Natural killer cell (primary cell): ENCODE data around the gene NOCT. TPM values are rescaled to one million over a fixed set of nuclear protein-coding genes. Genes with fewer than 3 reads are reported as not detected.

Experiments used
- ATAC-seq, 3 donors: fragments of 150-1000 bp in 2 of 3; fragments of 200-7000 bp in 1 of 3; cut with Tn5 transposase; 1 replicate in 1 of 3; 2 replicates in 2 of 3; pipeline ENCODE4 v1.10.0; 2021; ENCODE audit warnings: mild to moderate bottlenecking in 2 of 3, moderate library complexity in 2 of 3
- DNase-seq, 2 donors: peaks; one replicate each; pipeline versions ENCODE4 v3.0.0 to v3.0.0-alpha.2; 2013 to 2021; ENCODE audit warnings: mixed read lengths in 1 of 2
- H3K27ac ChIP-seq: one replicate; pipeline ENCODE4 v1.5.1; 2013; ENCODE audit warnings: mild to moderate bottlenecking, low read length
- H3K27me3 ChIP-seq: one replicate; pipeline ENCODE4 v1.6.1; 2013; ENCODE audit warnings: low read length; ENCODE audit not compliant: control insufficient read depth, insufficient read depth
- H3K36me3 ChIP-seq: one replicate; pipeline ENCODE4 v1.6.1; 2013; ENCODE audit warnings: low read length; ENCODE audit not compliant: control insufficient read depth, insufficient read depth
- H3K4me1 ChIP-seq: one replicate; pipeline ENCODE4 v1.6.1; 2013; ENCODE audit warnings: low read length; ENCODE audit not compliant: control insufficient read depth, insufficient read depth
- H3K4me3 ChIP-seq: one replicate; pipeline ENCODE4 v1.5.1; 2013; ENCODE audit warnings: low read length
- H3K9me3 ChIP-seq: one replicate; pipeline ENCODE4 v1.6.1; 2013; ENCODE audit warnings: low read length; ENCODE audit not compliant: control insufficient read depth, insufficient read depth
- H3K27ac Mint-ChIP-seq, 2 donors: one replicate each; pipeline ENCODE4 v1.8.0; 2022; ENCODE audit warnings: mild to moderate bottlenecking in 2 of 2, mixed read lengths in 2 of 2, moderate library complexity in 1 of 2
- H3K27me3 Mint-ChIP-seq, 2 donors: one replicate each; pipeline ENCODE4 v1.8.0; 2022; ENCODE audit warnings: low read depth in 2 of 2, mixed read lengths in 2 of 2
- H3K36me3 Mint-ChIP-seq: one replicate; pipeline ENCODE4 v1.8.0; 2022; ENCODE audit warnings: mixed read lengths
- H3K4me1 Mint-ChIP-seq, 2 donors: one replicate each; pipeline ENCODE4 v1.8.0; 2022; ENCODE audit warnings: mixed read lengths in 2 of 2
- H3K4me3 Mint-ChIP-seq: one replicate; pipeline ENCODE4 v1.8.0; 2022; ENCODE audit warnings: mild to moderate bottlenecking, moderate library complexity, mixed read lengths
- H3K9me3 Mint-ChIP-seq, 2 donors: one replicate each; pipeline ENCODE4 v1.8.0; 2022; ENCODE audit warnings: mixed read lengths in 2 of 2
- WGBS: methylation state at CpG from one replicate; pipeline ENCODE4 v1.1.7; 2013; ENCODE audit warnings: missing lambda C conversion rate; ENCODE audit not compliant: insufficient coverage; 5-methylcytosine and 5-hydroxymethylcytosine counted together
- intact Hi-C: fragments of 100-400 bp; cut with micrococcal nuclease; formaldehyde crosslinking; loops from one replicate; pipeline ENCODE4 v1.14.2; 2022
- total RNA-seq, 4 donors: library from RNA; stranded (reverse); fragments of 120-200 nt in 1 of 4; gene quantifications; one replicate each; pipeline versions ENCODE4 v1.2.3 to v1.2.4, GENCODE V29; 2013 to 2022
- TF ChIP-seq, protein P1 (sequence below): fragments of 200-600 bp; IDR thresholded peaks from one replicate; pipeline ENCODE4 v1.8.0; 2022; ENCODE audit warnings: antibody characterized with exemption

Gene NOCT
- total RNA-seq, 3 donors from 2014 or later (not counting 1 experiment from before 2014, with no cell fraction given), result 17.6 to 28.5 (median 20.9) TPM

DNA sequence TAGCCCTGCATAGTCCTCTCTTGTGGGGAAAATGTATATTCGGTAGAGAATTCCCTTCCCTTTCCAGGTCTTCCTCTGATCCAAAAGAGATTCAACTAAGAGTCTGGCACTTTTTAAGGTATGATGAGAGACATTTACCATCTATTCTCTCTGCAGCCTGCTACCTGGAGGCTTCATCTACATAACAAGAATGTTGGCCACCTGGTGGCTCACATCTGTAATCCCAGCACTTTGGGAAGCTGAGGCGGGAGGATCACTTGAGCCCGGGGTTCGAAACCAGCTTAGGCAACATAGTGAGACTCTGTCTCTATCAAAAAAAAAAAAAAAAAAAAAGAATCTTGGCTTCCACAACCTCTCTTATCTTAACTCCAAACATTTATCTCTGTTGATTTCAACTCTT lies 40.4 kb upstream of the NOCT start:
- no peak overlapping the region for H3K4me3 Mint-ChIP-seq
- DNase-seq, result no peak
- H3K4me1 Mint-ChIP-seq, result peaks cover 0 to 5% of the 10 kb centered on the region in 2 donors
- WGBS, result 100% methylated on average over 3 of the region's 4 CpGs
- H3K9me3 Mint-ChIP-seq, result no peaks in the 10 kb centered on the region
- no peak overlapping the region for H3K4me3 ChIP-seq
- H3K27ac ChIP-seq, result no peak overlapping the region
- H3K36me3 ChIP-seq, result no peaks in the 10 kb centered on the region
- intact Hi-C loops, result no loop called here
- no peaks in the 10 kb centered on the region for H3K9me3 ChIP-seq
- TF ChIP-seq, protein P1, sequence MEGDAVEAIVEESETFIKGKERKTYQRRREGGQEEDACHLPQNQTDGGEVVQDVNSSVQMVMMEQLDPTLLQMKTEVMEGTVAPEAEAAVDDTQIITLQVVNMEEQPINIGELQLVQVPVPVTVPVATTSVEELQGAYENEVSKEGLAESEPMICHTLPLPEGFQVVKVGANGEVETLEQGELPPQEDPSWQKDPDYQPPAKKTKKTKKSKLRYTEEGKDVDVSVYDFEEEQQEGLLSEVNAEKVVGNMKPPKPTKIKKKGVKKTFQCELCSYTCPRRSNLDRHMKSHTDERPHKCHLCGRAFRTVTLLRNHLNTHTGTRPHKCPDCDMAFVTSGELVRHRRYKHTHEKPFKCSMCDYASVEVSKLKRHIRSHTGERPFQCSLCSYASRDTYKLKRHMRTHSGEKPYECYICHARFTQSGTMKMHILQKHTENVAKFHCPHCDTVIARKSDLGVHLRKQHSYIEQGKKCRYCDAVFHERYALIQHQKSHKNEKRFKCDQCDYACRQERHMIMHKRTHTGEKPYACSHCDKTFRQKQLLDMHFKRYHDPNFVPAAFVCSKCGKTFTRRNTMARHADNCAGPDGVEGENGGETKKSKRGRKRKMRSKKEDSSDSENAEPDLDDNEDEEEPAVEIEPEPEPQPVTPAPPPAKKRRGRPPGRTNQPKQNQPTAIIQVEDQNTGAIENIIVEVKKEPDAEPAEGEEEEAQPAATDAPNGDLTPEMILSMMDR, result no peak
- no peaks in the 10 kb centered on the region for H3K36me3 Mint-ChIP-seq
- H3K4me1 ChIP-seq, result peaks cover 3% of the 10 kb centered on the region
- H3K27me3 ChIP-seq, result no peaks in the 10 kb centered on the region
- no peak for ATAC-seq
- no peak overlapping the region for H3K27ac Mint-ChIP-seq
- H3K27me3 Mint-ChIP-seq, result no peaks in the 10 kb centered on the region

DNA sequence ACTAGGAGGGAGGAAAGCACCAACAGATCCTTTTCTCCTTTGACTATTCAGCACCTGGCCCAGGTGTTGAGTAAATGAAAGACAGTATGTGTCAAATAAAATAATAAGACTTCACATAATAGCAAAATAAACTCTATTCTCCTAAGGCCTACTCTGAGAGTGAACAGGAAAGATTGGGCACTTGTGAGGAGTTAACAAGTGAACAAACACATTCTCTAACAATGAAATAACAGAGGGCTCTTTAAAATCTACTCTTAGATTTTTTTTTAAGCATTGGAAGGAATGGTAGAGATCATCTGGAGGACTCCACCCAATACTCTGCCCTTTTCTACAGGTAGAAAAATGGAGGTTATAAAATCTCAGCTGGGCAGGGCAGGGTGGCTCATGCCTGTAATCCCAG lies 39.1 kb upstream of the NOCT start:
- H3K4me3 ChIP-seq, result no peak overlapping the region
- Mint-ChIP-seq H3K27me3 (no peaks in the 10 kb centered on the region), H3K4me3 (no peak overlapping the region), H3K27ac (no peak overlapping the region), H3K9me3 (no peaks in the 10 kb centered on the region), H3K4me1 (peaks cover 0 to 5% of the 10 kb centered on the region in 2 donors), H3K36me3 (no peaks in the 10 kb centered on the region)
- intact Hi-C loops, result no loop called here
- no peaks in the 10 kb centered on the region for H3K27me3 ChIP-seq
- TF ChIP-seq, protein P1, result no peak
- H3K36me3 ChIP-seq, result no peaks in the 10 kb centered on the region
- no peak overlapping the region for H3K27ac ChIP-seq
- no peak for DNase-seq
- H3K4me1 ChIP-seq, result peaks cover 3% of the 10 kb centered on the region
- H3K9me3 ChIP-seq, result no peaks in the 10 kb centered on the region
- no peak for ATAC-seq

DNA sequence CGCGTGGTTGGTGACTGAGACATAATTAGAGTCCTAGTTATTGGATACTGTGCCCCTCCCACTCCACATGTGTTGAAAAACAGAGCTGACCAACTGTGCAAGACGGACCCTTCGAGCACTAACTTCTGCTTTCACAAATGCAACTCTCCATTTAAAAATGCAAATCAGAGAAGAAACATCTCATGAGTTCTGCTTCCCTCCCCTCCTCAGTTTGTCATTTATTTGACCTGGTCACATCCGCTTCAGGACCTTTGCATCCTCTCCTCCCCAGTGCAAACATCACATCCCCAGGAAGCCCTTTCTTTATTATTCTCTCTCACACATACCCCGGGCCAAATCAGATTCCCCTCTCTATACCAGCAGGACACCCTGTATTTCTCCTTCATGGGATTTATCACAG lies 38.1 kb upstream of the NOCT start:
- H3K27me3 Mint-ChIP-seq, result no peaks in the 10 kb centered on the region
- ATAC-seq (peak in 1 of 3 donors; percentile 41), DNase-seq (no peak)
- no peaks in the 10 kb centered on the region for H3K9me3 Mint-ChIP-seq
- H3K27ac Mint-ChIP-seq, result no peak overlapping the region
- no peaks in the 10 kb centered on the region for H3K9me3 ChIP-seq
- H3K27me3 ChIP-seq, result no peaks in the 10 kb centered on the region
- H3K4me1 Mint-ChIP-seq, result peaks cover 0 to 5% of the 10 kb centered on the region in 2 donors
- no peaks in the 10 kb centered on the region for H3K36me3 ChIP-seq
- no peak overlapping the region for H3K4me3 Mint-ChIP-seq
- no peaks in the 10 kb centered on the region for H3K36me3 Mint-ChIP-seq
- WGBS, result 64% methylated on average over 5 of the region's 6 CpGs
- intact Hi-C loops, result no loop called here
- TF ChIP-seq, protein P1, result no peak
- H3K27ac ChIP-seq, result no peak overlapping the region
- H3K4me1 ChIP-seq, result peaks cover 3% of the 10 kb centered on the region
- H3K4me3 ChIP-seq, result no peak overlapping the region

DNA sequence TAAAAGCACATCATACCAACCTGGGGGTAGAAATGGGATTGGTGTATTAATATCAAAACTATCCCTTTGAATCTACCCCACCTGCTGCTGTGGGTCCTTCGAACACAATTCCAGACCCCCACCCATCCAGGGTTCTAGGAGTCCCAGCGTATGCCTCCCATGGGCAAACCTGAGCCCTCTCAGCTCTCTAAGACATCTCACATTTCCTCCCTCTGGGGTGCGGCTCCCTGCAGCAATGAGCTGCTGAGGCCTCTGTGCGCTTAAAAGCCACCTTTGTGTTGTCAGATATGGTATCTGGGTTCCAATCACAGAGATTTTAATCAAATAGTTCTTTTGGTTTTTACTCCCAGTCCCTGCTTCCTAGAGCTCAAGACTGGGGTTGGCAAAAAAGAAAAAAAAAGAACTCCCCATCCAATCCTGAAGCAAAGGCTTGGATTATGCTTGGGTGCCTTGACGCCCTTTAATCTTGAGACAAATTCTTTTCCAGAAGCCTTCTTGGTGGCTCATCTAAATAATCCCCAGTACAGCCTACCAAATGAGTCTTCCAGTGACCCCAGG lies 37.5 kb upstream of the NOCT start:
- WGBS, result 90% methylated on average over 5 of the region's 5 CpGs
- Histone ChIP-seq H3K36me3 (no peaks in the 10 kb centered on the region), H3K9me3 (no peaks in the 10 kb centered on the region), H3K4me3 (no peak overlapping the region), H3K27me3 (no peaks in the 10 kb centered on the region), H3K4me1 (peaks cover 3% of the 10 kb centered on the region), H3K27ac (no peak overlapping the region)
- no peak overlapping the region for H3K4me3 Mint-ChIP-seq
- DNase-seq (no peak), ATAC-seq (no peak)
- no peaks in the 10 kb centered on the region for H3K9me3 Mint-ChIP-seq
- no peaks in the 10 kb centered on the region for H3K36me3 Mint-ChIP-seq
- intact Hi-C loops, result no loop called here
- H3K27me3 Mint-ChIP-seq, result no peaks in the 10 kb centered on the region
- TF ChIP-seq, protein P1, result no peak
- H3K27ac Mint-ChIP-seq, result no peak overlapping the region
- H3K4me1 Mint-ChIP-seq, result peaks cover 0 to 5% of the 10 kb centered on the region in 2 donors
